ENCODE results near the gene DLEC1. TPM values are rescaled to one million over a fixed set of nuclear protein-coding genes. Genes with fewer than 3 reads are reported as not detected.

The DLEC1 gene
- total and polyA plus RNA-seq, 9 of the 15 experiments (the other 6 are each of a cell fraction or from before 2014, with no cell fraction given), result 0.07 to 0.08 TPM; not detected in 7

- TF ChIP-seq ELK3 (CRISPR knock-in tag; IDR thresholded peaks at IDR 0.05) (no peak), FOXP4 (CRISPR knock-in tag; IDR thresholded peaks at IDR 0.05; ENCODE audit: borderline replicate concordance) (peak; percentile 63; the same call in 1 of the 2 replicates), ZNF354B (CRISPR knock-in tag; IDR thresholded peaks at IDR 0.05) (no peak), NCOA6 (IDR thresholded peaks at IDR 0.05) (peak; percentile 96), LARP7 (IDR thresholded peaks at IDR 0.05) (no peak), ZC3H8 (IDR thresholded peaks at IDR 0.05) (no peak), ZBTB9 (CRISPR knock-in tag; IDR thresholded peaks at IDR 0.05) (peak; percentile 87; the same call in 1 of the 2 replicates), CSDE1 (IDR thresholded peaks at IDR 0.05) (peak; percentile 93 to 97), GTF2A2 (tag; IDR thresholded peaks at IDR 0.05) (no peak), NFIX (CRISPR knock-in tag; IDR thresholded peaks at IDR 0.05; ENCODE audit: low read depth) (no peak), ZBTB5 (IDR thresholded peaks at IDR 0.05) (no peak), GTF2F1 (IDR thresholded peaks at IDR 0.05; ENCODE audit: low read depth, low read length) (no peak), STAT5A (IDR thresholded peaks at IDR 0.05; ENCODE audit: borderline replicate concordance, low read length) (peak; percentile 27; the same call in 1 of the 2 replicates), ZNF764 (CRISPR knock-in tag; IDR thresholded peaks at IDR 0.05; ENCODE audit: low read depth) (no peak)
- TF ChIP-seq, protein P1, sequence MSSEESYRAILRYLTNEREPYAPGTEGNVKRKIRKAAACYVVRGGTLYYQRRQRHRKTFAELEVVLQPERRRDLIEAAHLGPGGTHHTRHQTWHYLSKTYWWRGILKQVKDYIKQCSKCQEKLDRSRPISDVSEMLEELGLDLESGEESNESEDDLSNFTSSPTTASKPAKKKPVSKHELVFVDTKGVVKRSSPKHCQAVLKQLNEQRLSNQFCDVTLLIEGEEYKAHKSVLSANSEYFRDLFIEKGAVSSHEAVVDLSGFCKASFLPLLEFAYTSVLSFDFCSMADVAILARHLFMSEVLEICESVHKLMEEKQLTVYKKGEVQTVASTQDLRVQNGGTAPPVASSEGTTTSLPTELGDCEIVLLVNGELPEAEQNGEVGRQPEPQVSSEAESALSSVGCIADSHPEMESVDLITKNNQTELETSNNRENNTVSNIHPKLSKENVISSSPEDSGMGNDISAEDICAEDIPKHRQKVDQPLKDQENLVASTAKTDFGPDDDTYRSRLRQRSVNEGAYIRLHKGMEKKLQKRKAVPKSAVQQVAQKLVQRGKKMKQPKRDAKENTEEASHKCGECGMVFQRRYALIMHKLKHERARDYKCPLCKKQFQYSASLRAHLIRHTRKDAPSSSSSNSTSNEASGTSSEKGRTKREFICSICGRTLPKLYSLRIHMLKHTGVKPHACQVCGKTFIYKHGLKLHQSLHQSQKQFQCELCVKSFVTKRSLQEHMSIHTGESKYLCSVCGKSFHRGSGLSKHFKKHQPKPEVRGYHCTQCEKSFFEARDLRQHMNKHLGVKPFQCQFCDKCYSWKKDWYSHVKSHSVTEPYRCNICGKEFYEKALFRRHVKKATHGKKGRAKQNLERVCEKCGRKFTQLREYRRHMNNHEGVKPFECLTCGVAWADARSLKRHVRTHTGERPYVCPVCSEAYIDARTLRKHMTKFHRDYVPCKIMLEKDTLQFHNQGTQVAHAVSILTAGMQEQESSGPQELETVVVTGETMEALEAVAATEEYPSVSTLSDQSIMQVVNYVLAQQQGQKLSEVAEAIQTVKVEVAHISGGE (CRISPR knock-in tag; IDR thresholded peaks at IDR 0.05), result peak in 1 of 3 experiments; percentile 71; a peak in 2 of 6 replicates
- TF ChIP-seq, protein P2, sequence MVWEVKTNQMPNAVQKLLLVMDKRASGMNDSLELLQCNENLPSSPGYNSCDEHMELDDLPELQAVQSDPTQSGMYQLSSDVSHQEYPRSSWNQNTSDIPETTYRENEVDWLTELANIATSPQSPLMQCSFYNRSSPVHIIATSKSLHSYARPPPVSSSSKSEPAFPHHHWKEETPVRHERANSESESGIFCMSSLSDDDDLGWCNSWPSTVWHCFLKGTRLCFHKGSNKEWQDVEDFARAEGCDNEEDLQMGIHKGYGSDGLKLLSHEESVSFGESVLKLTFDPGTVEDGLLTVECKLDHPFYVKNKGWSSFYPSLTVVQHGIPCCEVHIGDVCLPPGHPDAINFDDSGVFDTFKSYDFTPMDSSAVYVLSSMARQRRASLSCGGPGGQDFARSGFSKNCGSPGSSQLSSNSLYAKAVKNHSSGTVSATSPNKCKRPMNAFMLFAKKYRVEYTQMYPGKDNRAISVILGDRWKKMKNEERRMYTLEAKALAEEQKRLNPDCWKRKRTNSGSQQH (CRISPR knock-in tag; IDR thresholded peaks at IDR 0.05), result no peak; the same call in 1 of the 2 replicates
Measured at GRCh38 chr3:38164952-38165721, 126.1 kb downstream of the DLEC1 start, which contains the start of gene OXSR1 (continued).
